Coronary artery (tissue), 2 donors: Measurements from ENCODE around the gene BBS9.

Experiments used
- DNase-seq: peaks from one replicate; pipeline ENCODE4 v3.0.0-alpha.2; 2017; ENCODE audit warnings: low spot score
- H3K27ac ChIP-seq, 2 donors: fragments of 200-600 bp; sonication (generic); one replicate each; pipeline ENCODE4 v1.5.1; 2016 to 2019
- H3K4me3 ChIP-seq: fragments of 200-600 bp; sonication (generic); 2 replicates; pipeline ENCODE4 v1.5.1; 2016; ENCODE audit warnings: mild to moderate bottlenecking, moderate library complexity
- TF ChIP-seq, protein P1 (sequence below): fragments of 200-600 bp; sonication (generic); IDR thresholded peaks from one replicate; pipeline ENCODE4 v1.5.1; 2019; ENCODE audit warnings: antibody characterized with exemption

Gene BBS9

DNA sequence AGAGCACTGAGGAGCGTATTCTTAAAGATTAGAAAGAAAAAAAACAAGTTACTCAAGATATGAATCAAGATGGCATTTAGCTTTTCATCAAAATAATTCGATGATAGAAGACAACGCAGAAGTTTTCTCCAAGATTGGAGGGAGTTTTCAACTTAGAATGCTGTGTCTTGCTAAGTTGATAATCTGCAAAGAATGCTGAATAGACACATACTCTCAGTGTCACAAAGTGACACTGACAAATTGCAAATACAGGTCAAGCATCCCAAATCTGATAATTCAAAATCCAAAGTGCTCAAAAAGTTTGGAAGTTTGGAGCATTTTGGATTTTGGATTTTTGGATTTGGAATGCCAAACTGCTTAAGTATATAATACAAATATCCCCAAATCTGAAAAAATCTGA is 243.8 kb downstream of the BBS9 start:
- Histone ChIP-seq H3K27ac (no peak overlapping the region), H3K4me3 (no peak overlapping the region)
- TF ChIP-seq, protein P1, sequence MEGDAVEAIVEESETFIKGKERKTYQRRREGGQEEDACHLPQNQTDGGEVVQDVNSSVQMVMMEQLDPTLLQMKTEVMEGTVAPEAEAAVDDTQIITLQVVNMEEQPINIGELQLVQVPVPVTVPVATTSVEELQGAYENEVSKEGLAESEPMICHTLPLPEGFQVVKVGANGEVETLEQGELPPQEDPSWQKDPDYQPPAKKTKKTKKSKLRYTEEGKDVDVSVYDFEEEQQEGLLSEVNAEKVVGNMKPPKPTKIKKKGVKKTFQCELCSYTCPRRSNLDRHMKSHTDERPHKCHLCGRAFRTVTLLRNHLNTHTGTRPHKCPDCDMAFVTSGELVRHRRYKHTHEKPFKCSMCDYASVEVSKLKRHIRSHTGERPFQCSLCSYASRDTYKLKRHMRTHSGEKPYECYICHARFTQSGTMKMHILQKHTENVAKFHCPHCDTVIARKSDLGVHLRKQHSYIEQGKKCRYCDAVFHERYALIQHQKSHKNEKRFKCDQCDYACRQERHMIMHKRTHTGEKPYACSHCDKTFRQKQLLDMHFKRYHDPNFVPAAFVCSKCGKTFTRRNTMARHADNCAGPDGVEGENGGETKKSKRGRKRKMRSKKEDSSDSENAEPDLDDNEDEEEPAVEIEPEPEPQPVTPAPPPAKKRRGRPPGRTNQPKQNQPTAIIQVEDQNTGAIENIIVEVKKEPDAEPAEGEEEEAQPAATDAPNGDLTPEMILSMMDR = no peak
- no peak for DNase-seq

DNA sequence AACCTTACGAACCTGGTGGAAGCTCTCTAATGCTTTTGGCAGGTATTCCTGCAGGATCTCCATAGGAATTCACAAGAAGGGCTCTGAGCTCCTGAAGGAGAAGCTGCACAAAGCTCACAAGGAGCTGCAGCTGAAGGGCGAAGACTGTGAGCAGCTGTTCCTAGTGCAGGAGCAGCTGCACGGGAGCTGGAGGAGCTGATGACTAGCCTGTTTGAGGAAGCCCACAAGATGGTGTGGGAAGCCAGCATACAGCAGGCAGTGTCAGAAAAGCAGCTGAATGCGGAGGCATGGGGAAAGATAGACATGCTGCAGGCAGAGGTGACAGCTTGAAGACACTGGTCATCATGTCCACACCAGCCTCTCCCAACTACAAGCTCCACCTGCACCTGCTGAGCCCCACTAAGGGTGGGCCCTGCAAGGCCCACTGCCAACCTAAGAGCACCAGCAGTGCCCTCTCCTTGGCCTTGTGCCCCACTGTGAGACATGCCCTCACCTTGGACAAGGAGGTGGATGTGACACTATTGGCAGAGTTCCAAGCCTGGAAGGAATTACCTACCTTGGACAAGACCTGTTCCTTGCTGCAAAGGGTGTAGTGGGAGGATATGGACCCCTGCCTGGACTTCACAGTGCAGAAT is 250.6 kb downstream of the BBS9 start:
- no peak overlapping the region for H3K4me3 ChIP-seq
- TF ChIP-seq, protein P1 = no peak

DNA sequence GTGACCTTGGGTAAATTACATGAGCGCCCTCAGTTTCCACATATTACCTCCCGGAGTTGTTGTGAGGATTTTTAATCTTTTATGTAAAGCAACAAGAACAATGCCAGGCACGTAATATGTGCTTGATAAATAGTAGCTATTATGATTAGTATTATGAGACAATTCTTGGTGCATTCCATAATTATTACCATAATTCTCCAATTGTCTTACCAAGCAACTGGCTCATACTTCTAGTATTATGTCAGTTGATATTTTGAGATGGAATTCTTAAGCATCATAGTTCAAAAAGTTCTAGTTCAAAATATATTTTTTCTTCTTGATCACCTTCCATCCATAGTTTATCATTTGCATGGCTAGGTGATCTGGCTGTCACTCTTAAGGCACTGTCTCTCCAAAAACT is 259.0 kb downstream of the BBS9 start:
- no peak overlapping the region for H3K4me3 ChIP-seq
- DNase-seq = no peak
- no peak overlapping the region for H3K27ac ChIP-seq
- TF ChIP-seq, protein P1 = no peak

More for the DNA sequence above, 250.6 kb downstream of the BBS9 start:
- no peak overlapping the region for H3K27ac ChIP-seq
- no peak for DNase-seq

DNA sequence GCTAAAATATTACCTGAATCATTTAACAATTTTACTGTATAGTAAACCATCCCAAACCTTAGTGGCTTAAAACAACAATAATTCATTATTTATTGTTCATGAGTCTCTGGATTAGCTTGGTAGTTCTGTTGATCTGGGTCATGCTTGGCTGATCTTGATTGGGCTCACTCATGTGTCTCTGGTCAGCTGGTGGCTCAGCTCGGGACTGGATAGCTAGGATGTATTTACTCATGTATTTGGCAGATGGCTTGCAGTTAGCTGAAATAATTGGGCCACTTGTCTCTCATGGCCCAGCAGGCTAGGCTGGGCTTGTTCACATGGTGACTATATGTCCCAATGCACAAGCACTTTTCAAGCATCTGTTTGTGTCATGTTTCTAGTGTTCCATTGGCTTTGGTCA is 262.8 kb downstream of the BBS9 start:
- Histone ChIP-seq H3K4me3 (no peak overlapping the region), H3K27ac (no peak overlapping the region)
- no peak for DNase-seq
- TF ChIP-seq, protein P1 = no peak

DNA sequence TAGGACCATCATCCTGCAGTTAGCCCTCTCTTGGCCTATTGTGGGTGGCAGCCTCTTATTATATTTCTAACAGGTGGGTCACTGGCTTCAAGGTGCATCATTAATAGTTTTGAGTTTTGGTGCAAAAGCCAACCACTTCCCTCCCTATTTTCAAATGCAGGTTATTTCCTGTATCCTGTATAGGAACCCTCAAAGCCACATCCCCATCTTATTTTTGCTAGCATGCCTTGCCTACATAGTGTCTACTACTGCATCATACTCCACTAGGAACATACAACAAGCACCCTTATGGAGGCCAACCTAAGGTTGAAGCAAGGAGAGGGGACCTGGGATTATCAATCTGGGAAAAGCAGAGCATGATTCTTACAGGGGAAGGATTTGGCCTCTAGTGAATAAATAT is 264.4 kb downstream of the BBS9 start:
- H3K4me3 ChIP-seq = no peak overlapping the region
- no peak for DNase-seq
- no peak overlapping the region for H3K27ac ChIP-seq
- TF ChIP-seq, protein P1 = no peak

DNA sequence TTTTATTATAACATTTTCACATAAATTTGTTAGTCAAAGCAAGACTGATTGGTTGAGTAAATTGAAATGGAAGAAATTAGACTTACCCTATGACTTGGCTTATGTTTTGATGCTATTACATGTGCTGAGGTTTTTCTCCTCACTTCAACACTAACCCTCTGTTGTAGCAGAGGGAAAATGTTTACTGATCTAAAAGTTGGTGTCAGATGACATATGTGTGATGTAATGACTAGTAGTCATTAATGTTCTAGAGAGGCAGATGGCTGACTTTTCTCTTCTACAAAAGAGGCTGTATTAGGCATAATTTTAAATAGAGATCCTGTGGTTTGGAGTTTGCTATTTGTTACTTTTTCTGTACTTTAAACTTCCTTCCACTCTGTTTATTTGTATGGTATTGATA is 266.0 kb downstream of the BBS9 start:
- no peak for DNase-seq
- H3K27ac ChIP-seq = no peak overlapping the region
- TF ChIP-seq, protein P1 = no peak
- no peak overlapping the region for H3K4me3 ChIP-seq

DNA sequence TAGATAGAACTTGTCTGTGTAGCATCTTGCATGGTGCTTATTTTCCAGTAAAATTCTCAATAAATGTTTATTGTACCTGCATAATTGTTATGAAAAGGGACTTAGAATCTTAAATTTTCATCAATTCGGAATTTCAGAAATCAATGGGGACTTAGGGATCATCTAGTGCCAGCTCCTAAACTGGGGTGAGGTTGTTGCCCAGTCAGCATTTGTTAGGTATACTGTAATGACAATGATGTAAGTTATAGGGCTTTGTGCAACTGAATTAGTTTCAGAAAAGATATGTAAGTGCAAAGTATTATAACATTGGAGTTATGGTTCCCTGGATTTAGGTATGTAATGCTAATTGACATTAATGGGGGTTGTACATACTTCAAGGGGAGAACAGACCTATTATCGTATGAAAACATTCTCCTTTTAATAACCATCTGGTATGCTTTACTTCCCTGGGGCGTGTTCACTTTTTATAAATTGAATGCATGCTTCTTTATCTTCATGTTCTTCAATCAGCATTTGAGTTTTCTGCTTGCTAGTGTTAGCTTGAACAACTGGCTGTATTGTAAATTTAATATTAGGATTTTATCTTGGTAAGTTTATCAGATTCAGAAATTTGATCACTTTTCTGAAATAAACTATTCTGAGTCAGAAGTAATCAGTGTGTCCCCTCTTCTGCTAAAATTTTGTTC is 270.3 kb downstream of the BBS9 start:
- DNase-seq = no peak
- Histone ChIP-seq H3K27ac (no peak overlapping the region), H3K4me3 (no peak overlapping the region)
- TF ChIP-seq, protein P1 = no peak
